Prostate gland (tissue), 2 donors: Measurements from ENCODE around the gene TMEM198.

ENCODE experiments used
- CTCF ChIP-seq, 4 experiments: fragments of 200-600 bp in 2 of 4; fragments of 450-650 bp in 2 of 4; sonication (generic) in 2 of 4; IDR thresholded peaks; 1 replicate in 3 of 4; 2 replicates in 1 of 4; pipeline ENCODE4 v1.5.1; 2016 to 2019; ENCODE audit warnings: antibody characterized with exemption in 4 of 4, mild to moderate bottlenecking in 2 of 4, moderate library complexity in 2 of 4
- POLR2A ChIP-seq: fragments of 450-650 bp; IDR thresholded peaks from one replicate; pipeline ENCODE4 v1.6.1; 2016; ENCODE audit warnings: antibody characterized with exemption, mild to moderate bottlenecking

- no peak for TF ChIP-seq CTCF (IDR thresholded peaks at IDR 0.05)
- TF ChIP-seq POLR2A, result no peak
These were observed 44.8 kb upstream of the TMEM198 start for GRCh38 chr2:219499058-219499307.
